Trophoblast cell (in vitro differentiated cells and primary cell): ENCODE results near the gene DYSF.
A peak's percentile ranks its signal among the peaks of the same experiment; 100 is the strongest.

Experiments
- DNase-seq, 2 donors: peaks; one replicate each; pipeline ENCODE4 v3.0.0-alpha.2; 2016
- H2AFZ ChIP-seq: 2 replicates; pipeline ENCODE4 v1.6.1; 2013; ENCODE audit warnings: low read length, moderate library complexity, mild to moderate bottlenecking; ENCODE audit not compliant: insufficient read depth, poor library complexity
- H2AK5ac ChIP-seq: 2 replicates; pipeline ENCODE4 v1.6.1; 2013; ENCODE audit warnings: mild to moderate bottlenecking, low read length
- H2BK120ac ChIP-seq: 2 replicates; pipeline ENCODE4 v1.6.1; 2013; ENCODE audit warnings: low read length, mild to moderate bottlenecking, moderate library complexity; ENCODE audit not compliant: insufficient read depth, poor library complexity
- H2BK12ac ChIP-seq: 2 replicates; pipeline ENCODE4 v1.6.1; 2013; ENCODE audit warnings: mild to moderate bottlenecking, low read length, moderate library complexity
- H2BK5ac ChIP-seq: 2 replicates; pipeline ENCODE4 v1.6.1; 2013; ENCODE audit warnings: low read length, low read depth, moderate library complexity, mild to moderate bottlenecking; ENCODE audit not compliant: poor library complexity
- H3K14ac ChIP-seq: 2 replicates; pipeline ENCODE4 v1.6.1; 2013; ENCODE audit warnings: mild to moderate bottlenecking, low read length
- H3K18ac ChIP-seq: 2 replicates; pipeline ENCODE4 v1.6.1; 2013; ENCODE audit warnings: mild to moderate bottlenecking, low read length
- H3K23ac ChIP-seq: 2 replicates; pipeline ENCODE4 v1.6.1; 2013; ENCODE audit warnings: low read length
- H3K27ac ChIP-seq: 2 replicates; pipeline ENCODE4 v1.5.1; 2013; ENCODE audit warnings: low read depth, mild to moderate bottlenecking, inconsistent platforms, low read length, moderate library complexity
- H3K27me3 ChIP-seq: 2 replicates; pipeline ENCODE4 v1.6.1; 2013; ENCODE audit warnings: inconsistent platforms, mild to moderate bottlenecking, low read length, moderate library complexity; ENCODE audit not compliant: insufficient read depth
- H3K36me3 ChIP-seq, 2 experiments: 1 replicate in 1 of 2; 2 replicates in 1 of 2; pipeline ENCODE4 v1.6.1; 2013; ENCODE audit warnings: low read length in 2 of 2, mild to moderate bottlenecking in 2 of 2, moderate library complexity in 1 of 2; ENCODE audit not compliant: insufficient read depth in 2 of 2, control insufficient read depth in 1 of 2
- H3K4ac ChIP-seq: 2 replicates; pipeline ENCODE4 v1.6.1; 2013; ENCODE audit warnings: low read depth, mild to moderate bottlenecking, low read length, moderate library complexity
- H3K4me1 ChIP-seq, 2 experiments: 1 replicate in 1 of 2; 2 replicates in 1 of 2; pipeline ENCODE4 v1.6.1; 2013; ENCODE audit warnings: low read length in 2 of 2, mild to moderate bottlenecking in 2 of 2, moderate library complexity in 1 of 2; ENCODE audit not compliant: insufficient read depth in 2 of 2, control insufficient read depth in 1 of 2
- H3K4me2 ChIP-seq: 2 replicates; pipeline ENCODE4 v1.6.1; 2013; ENCODE audit warnings: inconsistent platforms, mild to moderate bottlenecking, low read length, moderate library complexity
- H3K4me3 ChIP-seq: 2 replicates; pipeline ENCODE4 v1.5.1; 2013; ENCODE audit warnings: mild to moderate bottlenecking, low read depth, low read length, inconsistent platforms
- H3K79me1 ChIP-seq: one replicate; pipeline ENCODE4 v1.6.1; 2013; ENCODE audit warnings: low read length
- H3K79me2 ChIP-seq: 2 replicates; pipeline ENCODE4 v1.6.1; 2013; ENCODE audit warnings: low read length, mild to moderate bottlenecking; ENCODE audit not compliant: control insufficient read depth, insufficient read depth, poor library complexity
- H3K9ac ChIP-seq: 2 replicates; pipeline ENCODE4 v1.6.1; 2013; ENCODE audit warnings: mild to moderate bottlenecking, low read length
- H3K9me3 ChIP-seq: 2 replicates; pipeline ENCODE4 v1.6.1; 2013; ENCODE audit warnings: low read depth, mild to moderate bottlenecking, control low read depth, inconsistent platforms, low read length; ENCODE audit not compliant: insufficient read depth
- H4K12ac ChIP-seq: 2 replicates; pipeline ENCODE4 v1.6.1; 2013; ENCODE audit warnings: low read depth, mild to moderate bottlenecking, low read length, moderate library complexity
- H4K8ac ChIP-seq: 2 replicates; pipeline ENCODE4 v1.6.1; 2013; ENCODE audit warnings: low read depth, mild to moderate bottlenecking, low read length, moderate library complexity
- H4K91ac ChIP-seq: one replicate; pipeline ENCODE4 v1.6.1; 2013; ENCODE audit warnings: low read depth, mild to moderate bottlenecking, low read length, moderate library complexity
- WGBS: extraction: QIAGEN DNeasy Blood & Tissue Kit; methylation state at CpG from one replicate; pipeline ENCODE4 v1.1.7; 2013; ENCODE audit warnings: missing lambda C conversion rate; ENCODE audit not compliant: insufficient read length, insufficient coverage; ENCODE audit errors: extremely low coverage; 5-methylcytosine and 5-hydroxymethylcytosine counted together

The DYSF gene

DNA sequence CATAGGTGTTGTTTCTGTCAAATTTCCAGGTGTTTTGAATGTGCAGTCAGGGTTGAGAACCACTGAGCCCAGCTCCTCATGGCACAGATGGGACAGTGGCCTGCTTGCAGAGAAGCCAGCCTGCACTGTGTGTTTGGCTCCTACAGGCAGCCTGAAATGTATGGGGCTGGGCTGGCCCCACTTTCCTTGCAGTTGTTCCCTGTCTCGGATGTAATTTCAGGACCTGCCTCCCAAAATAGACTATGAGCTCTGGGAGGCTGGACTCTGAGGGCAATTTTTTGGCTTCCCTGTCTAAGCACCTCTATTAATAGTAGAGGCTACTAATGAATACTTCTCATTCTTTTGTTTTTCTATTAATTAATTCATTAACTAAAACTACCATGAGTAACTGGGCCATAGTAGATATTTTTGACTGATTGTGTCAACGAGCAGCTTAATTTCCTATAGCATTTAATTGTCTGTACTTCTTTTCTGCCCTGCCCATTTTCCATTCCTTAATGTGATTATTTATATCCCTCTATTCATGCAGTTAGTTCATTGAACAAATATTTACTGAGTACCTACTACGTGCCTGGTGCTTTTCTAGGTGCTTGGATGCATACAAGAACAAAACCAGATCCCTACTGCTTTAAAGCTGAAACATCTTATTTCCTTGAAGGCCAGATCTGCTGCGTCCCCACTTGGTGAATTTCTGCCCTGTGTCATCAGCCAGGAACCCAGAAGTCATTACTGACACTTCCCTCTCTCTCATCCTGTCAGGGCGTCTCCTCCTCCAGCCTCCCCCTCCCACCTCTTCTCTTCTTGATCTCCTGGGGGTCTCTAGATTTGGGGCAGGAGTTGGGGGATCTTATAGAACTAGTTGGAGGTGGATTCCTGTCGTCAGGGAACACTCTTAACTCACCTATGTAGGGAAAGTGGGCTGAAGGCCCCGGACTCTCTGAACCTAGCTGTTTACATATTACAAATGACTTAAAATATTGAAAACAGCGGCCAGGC is 16.3 kb downstream of the DYSF start:
- no peak overlapping the region for H3K4me3 ChIP-seq
- H3K14ac ChIP-seq = no peak overlapping the region
- H3K79me1 ChIP-seq = no peaks in the 10 kb centered on the region
- H2BK120ac ChIP-seq = no peak overlapping the region
- peaks cover 4 to 7% of the 10 kb centered on the region in 2 experiments for H3K4me1 ChIP-seq
- no peak overlapping the region for H3K27ac ChIP-seq
- no peak overlapping the region for H3K4me2 ChIP-seq
- no peak overlapping the region for H2BK5ac ChIP-seq
- H3K36me3 ChIP-seq = no peaks in the 10 kb centered on the region
- H4K8ac ChIP-seq = no peak overlapping the region
- no peaks in the 10 kb centered on the region for H3K9me3 ChIP-seq
- H3K27me3 ChIP-seq = peaks cover 26% of the 10 kb centered on the region
- H2BK12ac ChIP-seq = no peak overlapping the region
- H4K91ac ChIP-seq = no peak overlapping the region
- no peak overlapping the region for H3K4ac ChIP-seq
- no peak overlapping the region for H3K23ac ChIP-seq
- H3K18ac ChIP-seq = no peak overlapping the region
- DNase-seq = peak in 1 of 2 donors; percentile 25
- no peak overlapping the region for H3K9ac ChIP-seq
- WGBS = no CpG with 5 or more reads among the region's 8 CpGs
- H4K12ac ChIP-seq = no peak overlapping the region
- H2AK5ac ChIP-seq = no peak overlapping the region
- no peak overlapping the region for H2AFZ ChIP-seq
- H3K79me2 ChIP-seq = no peaks in the 10 kb centered on the region

DNA sequence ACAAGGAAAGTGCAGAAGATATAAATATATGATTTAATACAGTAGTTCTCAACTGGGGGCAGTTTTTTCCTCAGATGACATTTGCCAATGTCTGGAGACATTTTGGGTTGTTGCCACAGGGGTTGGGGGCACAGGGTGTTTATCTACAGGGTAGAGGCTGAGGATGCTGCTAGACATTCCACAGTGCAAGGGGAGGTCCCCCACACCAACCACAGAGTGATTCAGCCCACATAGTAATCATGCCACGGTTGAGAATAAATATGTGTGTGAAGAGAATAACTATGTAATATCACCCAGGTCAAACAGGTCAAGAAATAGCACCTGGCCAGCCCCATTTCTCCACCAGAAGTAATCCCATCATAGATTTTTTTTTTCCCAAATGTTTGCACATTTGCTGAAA is 17.9 kb downstream of the DYSF start:
- no peak overlapping the region for H3K14ac ChIP-seq
- no peak overlapping the region for H4K12ac ChIP-seq
- no peak for DNase-seq
- H3K9ac ChIP-seq = no peak overlapping the region
- H2AK5ac ChIP-seq = no peak overlapping the region
- H3K9me3 ChIP-seq = no peaks in the 10 kb centered on the region
- peaks cover 0 to 4% of the 10 kb centered on the region in 2 experiments for H3K36me3 ChIP-seq
- no peak overlapping the region for H3K18ac ChIP-seq
- H4K91ac ChIP-seq = no peak overlapping the region
- no peaks in the 10 kb centered on the region for H3K79me1 ChIP-seq
- WGBS = no CpG with 5 or more reads among the region's 1 CpG
- H2BK120ac ChIP-seq = no peak overlapping the region
- H3K4me3 ChIP-seq = no peak overlapping the region
- peaks cover 0 to 2% of the 10 kb centered on the region in 2 experiments for H3K4me1 ChIP-seq
- no peak overlapping the region for H3K27ac ChIP-seq
- no peaks in the 10 kb centered on the region for H3K79me2 ChIP-seq
- no peak overlapping the region for H4K8ac ChIP-seq
- H3K4ac ChIP-seq = no peak overlapping the region
- H2BK5ac ChIP-seq = no peak overlapping the region
- H3K4me2 ChIP-seq = no peak overlapping the region
- peaks cover 10% of the 10 kb centered on the region for H3K27me3 ChIP-seq
- no peak overlapping the region for H3K23ac ChIP-seq
- no peak overlapping the region for H2AFZ ChIP-seq
- no peak overlapping the region for H2BK12ac ChIP-seq

DNA sequence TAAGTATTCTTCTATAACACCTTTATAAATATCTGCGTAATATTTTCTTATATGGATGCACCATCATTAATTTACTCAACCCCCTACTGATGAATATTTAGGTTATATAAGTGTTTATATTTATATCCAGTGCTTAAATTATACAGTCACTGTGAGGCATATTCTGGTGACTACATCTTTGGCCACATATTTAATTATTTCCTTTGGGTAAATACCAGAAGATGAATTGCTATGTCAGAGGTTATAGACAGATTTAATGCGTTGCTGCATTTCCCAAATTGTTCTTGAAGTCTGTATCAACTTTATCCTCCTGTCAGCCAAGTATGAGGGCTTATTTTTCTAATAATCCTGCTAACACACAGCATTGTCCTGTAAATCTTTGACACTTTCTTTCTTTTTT is 18.7 kb downstream of the DYSF start:
- H4K91ac ChIP-seq = no peak overlapping the region
- H2BK120ac ChIP-seq = no peak overlapping the region
- no peak overlapping the region for H2AK5ac ChIP-seq
- no peak overlapping the region for H3K4me3 ChIP-seq
- H3K79me2 ChIP-seq = no peaks in the 10 kb centered on the region
- H3K18ac ChIP-seq = no peak overlapping the region
- H3K23ac ChIP-seq = no peak overlapping the region
- H2AFZ ChIP-seq = no peak overlapping the region
- DNase-seq = no peak
- no CpG with 5 or more reads among the region's 2 CpGs for WGBS
- peaks cover 3% of the 10 kb centered on the region for H3K27me3 ChIP-seq
- no peak overlapping the region for H4K12ac ChIP-seq
- H3K79me1 ChIP-seq = no peaks in the 10 kb centered on the region
- H3K4me1 ChIP-seq = no peaks in the 10 kb centered on the region
- peaks cover 0 to 4% of the 10 kb centered on the region in 2 experiments for H3K36me3 ChIP-seq
- H3K14ac ChIP-seq = no peak overlapping the region
- H2BK12ac ChIP-seq = no peak overlapping the region
- no peak overlapping the region for H3K9ac ChIP-seq
- H4K8ac ChIP-seq = no peak overlapping the region
- H3K4me2 ChIP-seq = no peak overlapping the region
- H3K27ac ChIP-seq = no peak overlapping the region
- no peak overlapping the region for H2BK5ac ChIP-seq
- H3K9me3 ChIP-seq = no peaks in the 10 kb centered on the region
- no peak overlapping the region for H3K4ac ChIP-seq

DNA sequence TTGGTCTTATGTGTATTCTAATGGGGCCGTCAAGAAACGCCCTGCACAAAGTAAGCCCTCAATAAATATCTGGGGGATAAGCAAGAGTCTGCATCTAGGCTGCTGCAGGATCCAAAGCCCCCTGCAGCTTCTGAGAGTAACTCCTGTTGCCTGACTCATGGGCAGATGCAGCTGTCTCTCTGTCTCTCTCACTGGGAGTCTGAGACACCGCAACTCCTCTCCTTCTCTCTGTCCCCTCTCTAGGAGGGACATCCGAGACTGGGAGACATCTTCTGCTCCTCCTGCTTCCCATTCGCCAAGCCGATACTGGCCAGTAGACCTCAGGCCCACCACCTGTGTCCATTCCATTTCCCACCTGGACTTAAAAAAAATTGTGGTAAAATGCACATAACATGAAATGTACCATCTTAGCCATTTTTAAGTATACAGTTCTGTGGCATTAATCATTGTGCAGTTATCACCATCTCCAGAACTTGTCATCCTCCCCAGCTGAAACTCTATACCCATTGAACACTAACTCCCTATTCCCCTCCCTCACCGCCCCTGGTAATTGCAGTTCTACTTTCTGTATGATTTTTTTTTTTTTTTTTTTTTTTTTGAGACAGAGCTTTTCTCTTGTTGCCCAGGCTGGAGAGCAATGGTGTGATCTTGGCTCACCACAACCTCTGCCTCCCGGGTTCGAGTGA is 20.1 kb downstream of the DYSF start:
- no peak overlapping the region for H3K4me3 ChIP-seq
- no peak overlapping the region for H3K4ac ChIP-seq
- H3K27me3 ChIP-seq = no peaks in the 10 kb centered on the region
- no peak overlapping the region for H3K18ac ChIP-seq
- no peak overlapping the region for H3K14ac ChIP-seq
- no peak overlapping the region for H2BK120ac ChIP-seq
- no peak overlapping the region for H3K4me2 ChIP-seq
- DNase-seq = no peak
- WGBS = no CpG with 5 or more reads among the region's 9 CpGs
- H2BK5ac ChIP-seq = no peak overlapping the region
- H2AK5ac ChIP-seq = no peak overlapping the region
- no peaks in the 10 kb centered on the region for H3K79me1 ChIP-seq
- no peaks in the 10 kb centered on the region for H3K4me1 ChIP-seq
- H3K36me3 ChIP-seq = peaks cover 0 to 4% of the 10 kb centered on the region in 2 experiments
- H3K27ac ChIP-seq = no peak overlapping the region
- H3K79me2 ChIP-seq = no peaks in the 10 kb centered on the region
- no peak overlapping the region for H4K91ac ChIP-seq
- H3K9me3 ChIP-seq = no peaks in the 10 kb centered on the region
- H3K9ac ChIP-seq = no peak overlapping the region
- no peak overlapping the region for H4K8ac ChIP-seq
- no peak overlapping the region for H2AFZ ChIP-seq
- no peak overlapping the region for H3K23ac ChIP-seq
- H4K12ac ChIP-seq = no peak overlapping the region
- H2BK12ac ChIP-seq = no peak overlapping the region
